GM23338 (cell line): ENCODE results near the gene H1-8. TPM values are rescaled to one million over a fixed set of nuclear protein-coding genes. Genes with fewer than 3 reads are reported as not detected.

Source experiments
- ATAC-seq: fragments of 200-7000 bp; cut with Tn5 transposase; 3 replicates; pipeline ENCODE4 v1.9.1; 2020
- DNase-seq: peaks from one replicate; pipeline ENCODE4 v3.0.0-alpha.2; 2015; ENCODE audit warnings: low spot score
- H2AFZ ChIP-seq: fragments of 200-600 bp; sonication (generic); 2 replicates; pipeline ENCODE4 v1.8.0; 2016; ENCODE audit warnings: antibody characterized with exemption, mild to moderate bottlenecking, moderate library complexity
- H3F3A ChIP-seq: fragments of 200-600 bp; sonication (generic); replicated peaks from 2 replicates; pipeline ENCODE4 v1.8.0; 2017; ENCODE audit warnings: antibody characterized with exemption, mixed run types, low read depth
- H3K27ac ChIP-seq: fragments of 200-600 bp; sonication (generic); 2 replicates; pipeline ENCODE4 v1.6.1; 2016; ENCODE audit warnings: low read depth
- H3K27me3 ChIP-seq: fragments of 200-600 bp; sonication (generic); 2 replicates; pipeline ENCODE4 v1.8.0; 2016; ENCODE audit warnings: mild to moderate bottlenecking, mixed run types, moderate library complexity; ENCODE audit not compliant: insufficient read depth
- H3K36me3 ChIP-seq: fragments of 200-600 bp; sonication (generic); 2 replicates; pipeline ENCODE4 v1.8.0; 2016; ENCODE audit warnings: mild to moderate bottlenecking; ENCODE audit not compliant: insufficient read depth
- H3K4me1 ChIP-seq: fragments of 200-600 bp; sonication (generic); 2 replicates; pipeline ENCODE4 v1.8.0; 2016; ENCODE audit warnings: mild to moderate bottlenecking, moderate library complexity; ENCODE audit not compliant: insufficient read depth
- H3K4me2 ChIP-seq: fragments of 200-600 bp; sonication (generic); 2 replicates; pipeline ENCODE4 v1.7.1; 2017; ENCODE audit warnings: mixed run types
- H3K4me3 ChIP-seq: fragments of 200-600 bp; sonication (generic); 2 replicates; pipeline ENCODE4 v1.6.1; 2016; ENCODE audit warnings: mixed run types
- H3K79me2 ChIP-seq: fragments of 200-600 bp; sonication (generic); replicated peaks from 2 replicates; pipeline ENCODE4 v1.8.0; 2017; ENCODE audit warnings: mild to moderate bottlenecking; ENCODE audit not compliant: insufficient read depth
- H3K9me2 ChIP-seq: fragments of 200-600 bp; sonication (generic); 2 replicates; pipeline ENCODE4 v1.8.0; 2017; ENCODE audit not compliant: insufficient read depth
- H4K20me1 ChIP-seq: fragments of 200-600 bp; sonication (generic); replicated peaks from 2 replicates; pipeline ENCODE4 v1.8.0; 2017; ENCODE audit warnings: mild to moderate bottlenecking; ENCODE audit not compliant: insufficient read depth
- H3K27ac Mint-ChIP-seq: 2 replicates; pipeline ENCODE4 v1.8.0; 2020; ENCODE audit warnings: inconsistent platforms, mild to moderate bottlenecking, moderate library complexity, mixed read lengths
- H3K27me3 Mint-ChIP-seq: 3 replicates; pipeline ENCODE4 v1.8.0; 2022; ENCODE audit warnings: low read depth, mild to moderate bottlenecking, moderate library complexity, mixed read lengths, inconsistent platforms; ENCODE audit not compliant: insufficient read depth, poor library complexity
- H3K36me3 Mint-ChIP-seq: 3 replicates; pipeline ENCODE4 v1.8.0; 2021; ENCODE audit warnings: low read depth, mild to moderate bottlenecking, inconsistent platforms, moderate library complexity, mixed read lengths
- H3K4me1 Mint-ChIP-seq: 3 replicates; pipeline ENCODE4 v1.8.0; 2020; ENCODE audit warnings: mild to moderate bottlenecking, inconsistent platforms, mixed read lengths
- H3K4me3 Mint-ChIP-seq: 3 replicates; pipeline ENCODE4 v1.8.0; 2021; ENCODE audit warnings: moderate library complexity, mild to moderate bottlenecking, inconsistent platforms, mixed read lengths
- H3K9me3 Mint-ChIP-seq: 3 replicates; pipeline ENCODE4 v1.8.0; 2020; ENCODE audit warnings: moderate library complexity, mild to moderate bottlenecking, inconsistent platforms, mixed read lengths
- CREB1 ChIP-seq: fragments of 250-450 bp; sonication (Bioruptor Pico); IDR thresholded peaks from 2 replicates; pipeline ENCODE4 v1.5.0; 2020; ENCODE audit warnings: low read depth, mild to moderate bottlenecking, moderate library complexity
- CTCF ChIP-seq, 2 experiments: fragments of 200-600 bp in 1 of 2; sonication (generic) in 1 of 2; conservative IDR thresholded peaks; 2 replicates each; pipeline versions ENCODE4 v1.5.1 to v1.6.1; 2016 to 2017; ENCODE audit warnings: antibody characterized with exemption in 2 of 2, low read depth in 2 of 2, mild to moderate bottlenecking in 2 of 2, moderate library complexity in 1 of 2
- ETS1 ChIP-seq: IDR thresholded peaks from 2 replicates; pipeline ENCODE4 v1.6.1; 2016; ENCODE audit warnings: antibody characterized with exemption
- EZH2 ChIP-seq: fragments of 200-600 bp; sonication (generic); IDR thresholded peaks from one replicate; pipeline ENCODE4 v1.8.0; 2017; ENCODE audit warnings: antibody characterized with exemption, mild to moderate bottlenecking, low read depth; ENCODE audit not compliant: unreplicated experiment
- EZH2phosphoT487 ChIP-seq: fragments of 200-600 bp; sonication (generic); IDR thresholded peaks from one replicate; pipeline ENCODE4 v1.8.1; 2018; ENCODE audit warnings: antibody characterized with exemption; ENCODE audit not compliant: unreplicated experiment
- JUNB ChIP-seq: IDR thresholded peaks from one replicate; pipeline ENCODE4 v1.6.1; 2016; ENCODE audit warnings: antibody characterized with exemption; ENCODE audit not compliant: unreplicated experiment
- NANOG ChIP-seq: IDR thresholded peaks from 2 replicates; pipeline ENCODE4 v1.6.1; 2016; ENCODE audit warnings: antibody characterized with exemption, borderline replicate concordance
- POLR2AphosphoS5 ChIP-seq: IDR thresholded peaks from 2 replicates; pipeline ENCODE4 v1.6.1; 2016; ENCODE audit warnings: antibody characterized with exemption, low read depth
- REST ChIP-seq: IDR thresholded peaks from one replicate; pipeline ENCODE4 v1.6.1; 2018; ENCODE audit warnings: antibody characterized with exemption; ENCODE audit not compliant: unreplicated experiment
- STAT1 ChIP-seq: IDR thresholded peaks from one replicate; pipeline ENCODE4 v1.6.1; 2016; ENCODE audit warnings: antibody characterized with exemption; ENCODE audit not compliant: unreplicated experiment
- ZNF331 ChIP-seq: fragments of 250-450 bp; sonication (Bioruptor Pico); IDR thresholded peaks from 2 replicates; pipeline ENCODE4 v1.5.0; 2020; ENCODE audit warnings: low read depth, mild to moderate bottlenecking, moderate library complexity
- ZNF462 ChIP-seq: fragments of 250-450 bp; sonication (Bioruptor Pico); IDR thresholded peaks from 2 replicates; pipeline ENCODE4 v1.5.0; 2020; ENCODE audit warnings: mild to moderate bottlenecking, moderate library complexity
- polyA plus RNA-seq: library from polyadenylated mRNA; unstranded; fragments of >200 nt; fragmentation: Nextera tagmentation; extraction: Ambion mirVana; gene quantifications from 2 replicates; pipeline ENCODE4 v1.2.1, GENCODE V29; 2016
- total RNA-seq: library from RNA; depleted of rRNA; stranded (reverse); fragments of >200 nt; shearing (Covaris generic); gene quantifications from 2 replicates; pipeline ENCODE4 v1.2.3, GENCODE V29; 2014

The H1-8 gene
- total and polyA plus RNA-seq, 2 experiments from 2014 or later: not detected

GRCh38 chr3:129574206-129574605 lies 31.2 kb downstream of the H1-8 start:
- H3K27ac ChIP-seq: no peak overlapping the region
- H3K27me3 Mint-ChIP-seq: peaks cover 2% of the 10 kb centered on the region
- no peaks in the 10 kb centered on the region; the same call in 2 of the 3 replicates for H3K9me3 Mint-ChIP-seq
- no peak overlapping the region for H3K27ac Mint-ChIP-seq
- no peaks in the 10 kb centered on the region for H3K36me3 ChIP-seq
- DNase-seq (no peak), ATAC-seq (no peak)
- H3K4me3 Mint-ChIP-seq: no peak overlapping the region
- no peaks in the 10 kb centered on the region for H3K9me2 ChIP-seq
- peaks cover 14% of the 10 kb centered on the region for H3K4me1 Mint-ChIP-seq
- H4K20me1 ChIP-seq: no peaks in the 10 kb centered on the region
- TF ChIP-seq CTCF (conservative IDR thresholded peaks at IDR 0.05; ENCODE audit: low read depth in 2 of 2): no peak
- no peak for TF ChIP-seq POLR2AphosphoS5
- TF ChIP-seq REST: no peak
- no peak for TF ChIP-seq EZH2
- TF ChIP-seq STAT1: no peak
- no peak for TF ChIP-seq CREB1 (CRISPR knock-in tag)
- TF ChIP-seq EZH2phosphoT487: no peak
- no peak for TF ChIP-seq ETS1
- no peak for TF ChIP-seq NANOG
- no peak for TF ChIP-seq ZNF331 (CRISPR knock-in tag)
- no peak for TF ChIP-seq JUNB
- TF ChIP-seq ZNF462: no peak
- no peaks in the 10 kb centered on the region for H3K4me1 ChIP-seq
- H3K79me2 ChIP-seq: no peaks in the 10 kb centered on the region
- peaks cover 2% of the 10 kb centered on the region; the same call in 1 of the 3 replicates for H3K36me3 Mint-ChIP-seq
- H2AFZ ChIP-seq: no peak overlapping the region
- H3K27me3 ChIP-seq: no peaks in the 10 kb centered on the region
- no peak overlapping the region for H3K4me3 ChIP-seq
- no peak overlapping the region for H3K4me2 ChIP-seq
- no peaks in the 10 kb centered on the region for H3F3A ChIP-seq
